ENCODE results near the gene TCF20.

Gene TCF20

DNA sequence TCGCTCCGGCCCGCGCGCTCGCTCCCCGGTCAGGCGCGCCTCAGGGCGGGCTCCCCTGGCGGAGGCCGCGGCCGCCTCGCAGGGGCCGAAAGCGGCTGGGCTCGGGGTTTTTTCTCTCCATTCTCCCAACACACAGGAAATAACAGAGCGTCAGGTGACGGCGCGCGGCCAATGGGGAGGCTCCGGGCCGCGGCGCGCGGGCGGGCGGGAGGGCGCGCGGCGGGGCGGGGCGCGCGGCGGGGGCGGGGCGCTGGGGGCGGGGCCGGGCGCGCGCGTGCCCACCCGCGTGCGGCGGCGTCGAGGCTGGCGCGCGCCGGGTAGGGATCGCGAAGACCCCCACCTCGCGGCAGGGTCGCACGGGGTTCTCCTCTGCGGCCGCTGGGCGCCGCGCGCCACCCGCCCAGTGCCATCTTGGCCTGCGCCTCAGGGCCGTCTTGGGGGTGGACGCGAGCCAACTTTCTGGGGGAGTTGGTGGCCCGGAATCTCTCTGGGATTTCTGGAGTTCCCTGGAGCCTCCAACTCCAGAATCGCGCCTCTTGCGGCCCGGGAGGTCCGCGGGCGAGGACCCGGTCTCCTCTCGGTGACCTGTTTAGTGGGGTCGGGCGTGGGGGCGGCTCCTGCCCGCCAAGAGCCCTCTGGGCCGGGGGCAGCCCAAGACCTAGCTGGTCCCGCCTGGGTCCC lies at the start of gene TCF20:
TCF20 (minus strand) TSS at position 144 of the 681 bp plus-strand sequence. CDS start 55,348 bp downstream, outside the sequence.
- no peak for DNase-seq

DNA sequence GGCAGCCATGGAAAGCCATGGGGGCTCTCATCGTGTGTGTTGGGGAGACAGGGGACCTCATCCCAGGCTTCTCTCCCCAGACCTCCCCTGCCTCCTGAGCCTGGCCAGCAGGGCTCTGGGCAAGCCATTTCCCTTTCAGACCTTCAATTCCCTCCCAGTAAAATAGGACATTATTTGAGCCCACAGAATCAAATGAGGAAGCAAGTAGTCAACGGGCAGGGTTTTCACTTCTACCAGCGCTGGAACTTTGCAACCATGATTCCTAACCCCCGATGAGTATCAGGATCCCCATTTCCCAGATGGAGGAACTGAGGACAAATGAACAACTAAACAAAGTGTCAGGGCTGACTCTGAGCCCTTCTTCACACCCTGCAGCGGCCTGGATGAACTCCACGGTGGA lies 48.9 kb upstream of the TCF20 start:
- no peak for DNase-seq

DNA sequence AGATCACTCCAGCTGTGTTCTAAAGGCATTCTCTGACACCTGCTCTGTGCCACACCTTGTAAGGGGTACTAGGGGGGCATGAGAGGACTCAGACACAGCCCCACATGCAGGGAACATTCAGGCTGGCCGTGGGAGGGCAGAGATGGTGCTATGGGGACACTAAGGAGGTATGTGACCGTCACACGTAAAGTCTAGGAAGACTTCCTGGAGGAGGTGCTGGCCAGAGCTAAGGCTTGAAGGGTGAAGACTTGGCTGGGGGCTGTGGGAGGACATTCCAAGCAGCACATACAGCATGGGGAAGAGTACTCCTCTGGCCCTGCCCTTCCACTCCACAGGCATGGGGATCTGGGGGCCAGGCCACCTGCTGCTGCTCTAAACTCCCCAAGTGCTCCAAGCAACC lies 48.5 kb upstream of the TCF20 start:
- DNase-seq, result no peak

DNA sequence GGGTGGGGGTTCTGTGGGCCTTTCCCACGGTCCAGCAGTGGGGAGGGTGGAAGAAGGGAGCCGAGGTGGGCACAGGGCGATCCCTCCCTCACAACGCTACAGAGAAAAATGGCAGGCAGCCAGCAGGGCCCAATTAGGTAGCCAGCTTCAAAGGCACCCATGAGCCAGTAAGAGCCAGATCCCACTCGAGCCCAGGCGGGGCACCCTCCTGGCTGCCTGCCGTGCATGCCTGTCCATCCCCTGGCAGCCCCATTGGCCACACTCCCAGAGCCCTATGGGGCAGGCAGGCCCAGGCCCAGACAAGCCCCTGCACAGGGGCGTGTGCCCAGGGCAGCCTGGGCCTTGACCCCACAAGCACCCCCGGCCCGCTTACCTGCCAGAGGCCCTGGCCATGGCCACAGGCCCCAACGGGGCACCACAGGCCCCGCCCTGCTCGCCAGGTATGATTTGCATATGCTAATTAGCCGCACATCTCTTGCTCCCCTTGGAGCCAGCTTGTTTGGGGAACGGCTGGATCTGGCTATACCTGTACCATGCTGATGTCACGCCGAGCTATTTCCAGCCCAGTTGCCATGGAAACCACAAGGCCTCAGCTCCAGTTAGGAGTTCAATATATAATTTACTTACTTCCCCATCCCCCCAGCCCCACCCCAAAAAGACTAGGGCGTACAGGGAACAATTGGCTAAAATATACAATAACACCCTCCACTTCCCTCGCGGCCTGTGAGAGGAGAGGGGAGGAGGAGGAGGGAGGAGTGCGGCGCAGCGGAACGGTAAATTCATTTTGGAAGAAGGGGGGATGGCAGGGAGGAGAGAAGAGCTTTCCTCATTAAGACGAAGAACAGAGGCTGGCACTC lies 47.5 kb upstream of the TCF20 start:
- no peak for DNase-seq

DNA sequence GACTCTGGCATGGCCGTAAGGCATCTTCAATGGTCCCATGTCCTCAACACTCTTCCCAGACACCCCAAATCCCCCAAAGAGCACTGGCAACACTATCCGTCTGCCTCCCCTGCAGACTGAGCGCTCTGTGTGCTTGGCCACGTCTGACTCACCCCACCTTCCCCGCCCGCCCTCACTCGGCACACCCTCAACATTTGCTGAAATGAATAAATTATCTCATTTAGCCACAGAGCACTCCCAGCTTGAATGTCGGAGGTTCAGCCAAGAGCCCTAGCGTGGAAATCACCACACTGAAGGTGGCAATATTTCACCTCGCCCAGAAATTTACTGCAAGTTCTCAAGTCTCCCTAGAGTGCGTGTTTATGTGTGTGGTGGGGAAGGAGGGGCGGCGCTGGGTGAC lies 46.6 kb upstream of the TCF20 start:
- no peak for DNase-seq

DNA sequence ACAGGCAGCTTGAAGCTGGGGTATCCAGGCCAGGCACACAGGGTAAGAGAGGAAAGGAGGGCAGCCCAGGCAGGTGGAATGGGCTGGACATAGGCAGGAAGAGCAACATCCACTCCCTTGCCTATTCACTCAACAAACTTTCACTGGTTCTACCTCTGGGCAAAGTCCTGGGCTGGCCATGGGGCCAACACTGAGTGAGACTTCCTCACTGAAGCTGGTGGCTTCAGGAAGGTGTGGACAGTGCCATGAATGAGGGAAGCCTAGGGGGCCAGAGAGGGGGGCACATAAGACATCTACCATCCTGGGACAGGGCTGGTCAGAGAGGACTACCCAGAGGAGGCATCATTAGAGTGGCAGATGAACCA lies 44.9 kb upstream of the TCF20 start:
- DNase-seq, result no peak

DNA sequence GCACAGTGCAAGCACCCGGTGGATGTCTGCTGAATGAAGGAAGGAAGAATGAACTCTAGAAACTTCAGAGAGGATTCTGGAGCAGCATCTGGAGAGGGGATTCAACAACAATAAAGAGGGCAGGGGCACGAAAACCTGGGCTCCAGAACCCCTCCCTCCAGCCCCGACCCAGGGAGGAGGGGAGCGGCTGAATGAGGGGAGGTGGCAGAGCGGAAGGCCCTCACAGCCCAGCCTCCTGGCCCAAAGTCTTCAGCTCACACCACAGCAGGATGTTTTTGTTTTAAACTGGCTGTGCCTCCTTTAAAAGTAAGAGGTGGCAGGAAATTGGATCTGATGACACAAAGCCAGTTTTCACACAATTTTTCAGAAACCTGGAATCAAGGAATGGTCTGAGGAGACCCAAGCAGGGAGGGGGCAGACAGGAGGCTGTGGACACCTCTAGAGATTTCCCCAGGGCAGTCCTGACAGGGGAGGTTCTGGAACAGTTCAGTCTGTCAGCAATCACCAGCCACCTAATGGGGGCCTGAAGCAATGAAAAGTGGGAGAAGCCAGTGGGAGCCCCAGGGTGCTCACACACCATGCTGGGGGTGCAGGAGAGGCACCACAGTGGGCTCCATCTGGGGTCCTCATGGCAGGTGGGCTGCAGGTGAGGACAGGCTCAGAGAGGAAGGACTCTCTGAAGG lies 44.4 kb upstream of the TCF20 start:
- DNase-seq, result no peak

DNA sequence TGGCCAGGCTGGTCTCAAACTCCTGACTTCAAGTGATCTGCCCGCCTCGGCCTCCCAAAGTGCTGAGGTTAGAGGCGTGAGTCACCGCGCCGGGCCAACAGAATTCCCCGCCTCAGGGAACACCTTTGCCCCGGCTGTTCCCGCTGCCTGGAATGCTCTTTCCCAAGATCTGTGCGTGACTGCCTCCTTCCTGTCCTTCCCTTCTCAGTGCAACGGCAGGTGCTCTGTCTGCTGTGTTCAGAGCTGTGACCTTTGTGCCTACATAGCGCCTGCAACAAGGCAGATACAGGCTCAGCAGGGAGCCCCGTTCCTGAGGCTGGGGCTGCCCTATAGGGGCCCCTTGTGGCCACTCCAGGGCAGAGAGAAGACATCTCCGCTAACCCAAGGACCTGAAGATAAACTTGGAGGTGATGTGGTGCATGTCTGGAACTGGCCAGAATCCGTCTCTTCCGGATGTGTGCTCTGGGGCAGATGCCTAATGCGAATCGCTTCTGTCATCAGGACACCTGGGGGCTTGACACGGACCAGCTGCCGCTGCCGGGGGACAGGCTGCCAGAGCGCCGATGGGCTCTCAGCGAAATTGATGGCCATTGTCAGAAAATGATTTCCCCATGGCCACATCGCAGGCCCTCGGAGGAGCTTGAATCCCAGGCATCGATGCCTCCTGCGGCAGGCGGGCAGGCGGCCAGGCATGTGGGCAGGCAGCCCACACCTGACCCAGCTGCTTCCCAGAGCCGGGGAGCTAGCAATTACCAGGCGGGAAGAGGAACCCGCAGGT lies 43.5 kb upstream of the TCF20 start:
- DNase-seq, result no peak

DNA sequence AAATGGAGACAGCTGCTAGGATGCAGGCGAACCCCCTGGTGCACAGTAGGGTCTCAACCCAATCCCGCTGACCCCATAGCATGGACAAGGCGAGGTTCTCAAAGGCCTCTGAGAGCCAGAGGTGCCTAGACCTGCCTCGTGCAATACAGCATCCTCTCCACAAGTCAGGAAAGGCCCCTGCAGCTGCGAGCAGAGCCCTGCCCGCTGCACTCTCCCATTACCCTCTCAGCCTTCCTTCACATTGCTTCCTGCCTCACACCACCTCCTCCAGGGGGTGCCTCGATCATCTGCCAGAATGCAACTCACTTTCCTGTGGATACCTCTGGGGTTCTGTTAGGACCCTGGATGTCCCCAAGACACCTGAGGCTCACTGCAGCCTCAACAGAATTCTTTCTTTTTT lies 42.8 kb upstream of the TCF20 start:
- no peak for DNase-seq

DNA sequence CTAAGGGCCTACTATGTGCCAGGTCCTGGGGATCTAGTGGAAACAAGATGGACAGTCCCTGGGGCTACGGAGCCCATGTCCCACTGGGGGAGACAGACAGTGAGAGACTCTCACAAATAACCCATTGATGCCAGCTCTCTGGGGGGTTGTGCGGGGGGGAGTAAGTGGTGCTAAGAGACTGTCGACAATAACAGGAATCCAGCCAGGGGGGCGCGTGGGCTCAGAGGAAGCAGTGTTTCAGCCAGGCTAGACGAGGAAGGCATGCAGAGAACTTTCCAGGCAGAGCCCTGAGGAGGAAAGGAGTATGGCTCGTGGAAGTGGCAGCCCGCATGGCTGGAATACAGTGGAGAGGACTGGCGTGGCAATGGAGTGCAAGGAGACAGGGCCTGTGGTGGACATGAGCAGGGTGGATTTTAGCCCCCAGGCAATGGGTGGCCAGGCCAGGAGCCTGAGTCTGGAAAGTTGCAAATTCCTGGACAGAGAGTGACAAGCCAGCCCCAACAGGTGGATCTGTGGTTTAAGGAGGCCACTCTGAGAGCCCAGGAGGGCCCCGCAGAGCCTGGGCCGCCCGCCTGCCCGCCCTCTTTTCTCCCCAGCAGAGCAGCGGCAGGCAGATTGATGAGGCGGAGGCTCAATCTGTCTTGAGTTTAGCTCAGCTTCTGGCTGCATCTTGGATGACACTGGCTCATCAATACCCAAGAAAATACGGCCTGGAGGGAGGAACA lies 40.0 kb upstream of the TCF20 start:
- DNase-seq, result no peak

DNA sequence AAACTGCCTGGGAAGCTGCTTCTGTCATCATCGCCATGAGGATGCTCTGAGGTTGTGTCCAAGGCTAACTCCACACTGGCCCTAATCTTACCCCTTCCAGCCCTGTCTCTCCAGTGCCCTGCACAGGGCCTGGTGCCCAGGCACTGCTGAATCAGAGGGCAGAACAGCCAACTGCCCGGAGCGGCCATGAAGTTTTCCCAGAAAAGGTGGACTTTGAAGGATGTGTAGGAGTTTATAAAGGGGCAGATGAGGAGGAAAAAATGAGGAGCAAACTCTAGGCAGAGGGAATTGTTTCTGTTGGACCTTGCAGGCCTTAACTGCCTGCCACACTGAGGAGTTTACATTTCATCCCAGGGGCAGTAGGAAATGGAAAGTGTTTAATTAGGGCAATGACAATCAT lies 39.4 kb upstream of the TCF20 start:
- no peak for DNase-seq

DNA sequence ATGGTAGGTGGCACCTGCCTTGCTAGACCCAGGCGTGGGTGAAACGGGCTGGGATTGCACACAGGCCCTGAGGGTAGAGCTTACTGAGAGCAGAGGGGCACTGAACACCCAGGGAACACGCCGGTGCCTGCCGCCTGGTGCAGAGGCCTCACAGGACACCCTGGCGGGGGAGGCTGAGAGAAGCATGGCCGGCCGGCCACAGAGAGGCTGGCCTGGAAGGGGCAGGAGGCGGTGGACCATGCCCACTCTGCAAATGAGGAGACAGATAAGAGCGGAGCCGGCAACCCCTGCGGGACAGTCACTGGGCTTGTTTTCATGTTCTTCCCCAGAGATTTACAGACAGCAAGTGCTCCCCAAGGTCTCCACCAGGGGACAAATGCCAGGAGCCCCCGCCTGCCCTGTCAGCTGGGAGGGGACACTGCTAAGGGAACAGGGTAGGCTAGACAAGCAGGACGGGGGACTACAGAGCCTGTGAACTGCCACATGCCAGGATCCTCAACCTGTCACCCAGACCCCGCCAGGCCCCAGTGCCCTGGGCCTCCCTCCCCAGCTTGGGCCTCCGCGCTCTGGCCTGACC lies 38.5 kb upstream of the TCF20 start:
- DNase-seq, result no peak

DNA sequence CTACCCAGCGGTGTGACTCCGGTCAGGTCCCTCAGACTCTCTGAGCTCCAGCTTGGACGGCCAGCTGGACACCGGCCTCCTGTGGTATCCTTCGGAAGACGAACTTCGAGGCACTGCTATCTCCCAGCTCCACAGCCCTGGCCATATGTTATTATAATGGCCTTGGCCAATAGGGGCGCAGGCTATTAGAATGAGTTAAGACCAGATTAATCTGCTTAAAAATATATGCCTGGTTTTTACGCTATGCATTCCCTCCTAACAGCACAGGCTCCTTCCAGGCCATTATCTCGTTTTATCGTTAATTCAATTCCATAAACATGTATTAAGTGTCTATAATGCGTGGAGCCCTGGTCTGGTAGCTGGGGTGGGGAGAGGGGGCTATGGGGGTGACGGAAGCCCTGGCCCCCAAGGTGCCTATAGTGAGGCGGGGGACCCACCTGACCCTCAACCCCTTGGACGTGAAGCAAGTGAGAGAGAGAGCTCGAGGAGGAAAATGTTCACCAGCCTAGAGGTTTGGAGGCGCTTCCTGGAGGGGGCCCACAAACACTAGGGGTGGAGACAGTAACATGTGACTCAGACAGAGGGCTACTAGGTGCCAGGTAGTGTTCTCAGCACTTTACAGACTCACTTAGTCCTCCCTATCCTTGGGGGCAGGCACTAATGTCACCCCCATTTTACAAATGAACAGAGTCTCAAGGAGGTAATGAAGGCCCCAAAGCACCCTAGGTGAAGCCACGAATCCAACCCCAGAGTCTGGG lies 37.5 kb upstream of the TCF20 start:
- no peak for DNase-seq

DNA sequence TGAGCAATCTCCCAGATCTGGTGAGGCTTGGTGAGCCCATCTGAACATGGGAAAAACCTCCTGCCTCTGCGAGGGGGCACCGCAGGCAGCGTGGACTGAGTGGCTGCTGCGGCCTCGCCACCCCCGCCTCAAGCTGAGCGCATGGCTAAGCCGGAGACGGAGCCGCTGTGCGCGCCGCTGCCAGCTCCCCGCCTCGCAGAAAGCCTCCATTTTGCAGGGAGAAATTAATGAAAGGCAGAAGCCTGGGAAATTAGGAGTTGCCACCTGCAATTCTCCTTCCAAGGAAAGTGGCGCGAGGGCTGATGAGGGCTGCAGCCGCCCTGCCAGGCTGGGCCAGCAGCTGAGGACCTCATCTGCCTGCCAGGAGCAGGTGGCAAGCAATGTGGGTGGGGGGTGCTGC lies 35.6 kb upstream of the TCF20 start:
- DNase-seq, result no peak

DNA sequence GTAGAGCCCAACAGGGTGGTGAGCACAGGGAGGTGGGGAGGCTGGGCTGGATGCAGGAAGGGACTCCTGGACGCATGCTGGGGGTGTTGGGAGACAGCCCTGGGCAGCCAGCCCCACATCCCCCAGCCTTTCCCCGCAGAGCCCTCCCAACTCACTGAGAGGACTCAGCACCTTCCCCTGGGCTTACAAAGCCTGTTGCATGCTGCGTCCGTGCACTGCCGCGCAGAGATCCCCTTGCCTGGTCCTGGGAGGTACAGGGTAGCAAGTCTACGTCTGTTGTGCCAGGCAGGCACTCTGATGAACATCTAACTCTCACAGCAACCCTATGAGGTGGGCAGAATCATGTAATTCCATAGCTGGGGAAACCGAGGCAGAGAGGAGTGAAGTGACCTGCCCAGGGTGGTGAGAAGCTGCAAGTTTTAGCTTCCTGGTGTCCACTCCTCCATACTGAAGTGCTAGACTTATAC lies 33.9 kb upstream of the TCF20 start:
- DNase-seq, result no peak

DNA sequence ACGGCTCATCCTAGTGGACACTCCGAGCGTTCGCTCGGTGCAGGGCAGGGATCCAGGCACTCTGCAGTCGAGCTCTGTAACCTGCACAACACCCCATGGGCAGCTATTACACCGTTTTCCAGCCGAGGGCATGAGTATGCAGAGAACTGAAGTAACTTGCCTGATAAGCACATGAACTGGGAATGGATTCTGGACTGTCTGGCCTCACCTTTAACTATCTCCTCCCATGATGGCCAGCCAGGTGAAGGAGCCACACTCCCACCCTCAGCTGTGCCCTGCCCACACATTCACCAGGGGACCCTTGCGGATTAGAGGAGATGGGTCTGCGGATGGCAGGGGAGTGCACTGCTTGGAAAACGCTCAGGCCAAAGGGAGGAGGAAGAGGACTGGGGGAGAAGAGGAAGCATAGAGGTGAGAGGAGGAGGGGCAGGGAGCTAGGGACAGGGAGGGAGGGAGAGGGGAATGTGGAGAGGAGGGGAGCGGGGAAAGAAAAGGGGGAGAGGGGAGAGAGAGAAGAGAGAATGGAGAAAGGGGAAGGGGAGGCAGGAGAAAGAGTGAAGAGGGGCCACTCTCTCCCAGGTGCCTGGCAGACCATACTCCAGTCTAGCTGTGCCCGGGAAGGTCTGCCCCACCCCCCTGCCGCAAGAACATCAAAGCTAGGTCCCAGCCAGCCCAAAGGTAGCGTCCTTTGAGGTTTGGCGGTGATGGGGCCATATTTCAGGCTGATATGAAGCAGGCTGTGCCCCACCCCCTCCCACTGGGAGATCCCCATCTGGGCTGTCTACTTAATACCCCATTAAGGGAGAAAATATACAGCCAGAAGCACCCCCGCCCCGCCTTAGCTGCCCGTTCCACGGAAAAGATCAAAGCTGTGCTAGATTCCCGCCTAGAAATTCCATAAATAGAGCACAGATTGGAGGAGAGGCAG lies 33.2 kb upstream of the TCF20 start:
- no peak for DNase-seq

DNA sequence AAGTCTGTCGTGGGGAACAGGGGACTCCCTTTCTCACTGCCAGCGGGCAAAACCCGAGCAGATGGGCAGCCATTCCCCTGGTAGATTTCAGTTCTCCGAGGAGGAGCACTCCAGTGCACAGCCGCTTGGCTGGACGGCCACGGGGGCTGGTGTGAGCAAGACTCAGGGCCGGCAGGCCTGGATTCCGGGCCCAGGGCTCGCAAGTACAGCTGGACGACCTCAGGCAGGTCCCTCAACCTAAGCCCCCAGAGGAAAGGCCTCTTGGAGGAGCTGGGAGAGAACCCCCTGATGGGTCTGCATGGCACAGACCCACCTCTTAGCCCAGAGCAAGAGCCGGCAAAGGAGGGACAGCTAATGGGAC lies 31.3 kb upstream of the TCF20 start:
- DNase-seq, result no peak

DNA sequence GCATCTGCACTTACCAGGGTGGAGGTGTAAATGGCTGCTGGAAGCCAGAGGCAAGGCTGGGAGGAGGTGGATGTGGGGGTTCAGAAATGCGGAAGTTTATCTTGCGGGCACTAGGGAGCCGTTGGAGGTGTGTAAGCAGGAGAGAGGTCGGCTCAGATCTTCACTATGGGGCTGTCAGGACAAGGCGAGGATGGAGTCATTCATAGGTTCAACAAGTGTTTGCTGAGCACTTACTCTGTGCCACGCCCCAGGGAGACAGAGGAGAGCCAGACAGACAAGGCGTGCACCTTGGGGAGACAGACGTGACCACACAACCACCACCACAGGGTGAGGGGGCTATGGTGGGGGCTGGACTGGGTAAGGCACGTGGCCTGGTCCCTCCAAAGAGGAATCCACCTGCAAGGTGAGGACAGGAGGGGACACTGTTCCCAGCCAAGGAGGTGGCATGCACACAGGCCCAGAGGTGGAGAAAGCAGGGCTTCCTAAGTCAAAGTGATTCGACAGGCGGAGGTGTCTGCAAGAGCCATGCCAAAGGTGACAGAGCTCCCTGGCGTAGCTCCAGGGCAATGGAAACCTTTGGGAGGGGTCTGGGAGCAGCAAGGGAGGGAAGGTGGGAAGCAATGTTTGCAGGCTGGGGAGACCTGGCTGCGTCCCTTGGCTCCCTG lies 30.8 kb upstream of the TCF20 start:
- DNase-seq, result no peak

DNA sequence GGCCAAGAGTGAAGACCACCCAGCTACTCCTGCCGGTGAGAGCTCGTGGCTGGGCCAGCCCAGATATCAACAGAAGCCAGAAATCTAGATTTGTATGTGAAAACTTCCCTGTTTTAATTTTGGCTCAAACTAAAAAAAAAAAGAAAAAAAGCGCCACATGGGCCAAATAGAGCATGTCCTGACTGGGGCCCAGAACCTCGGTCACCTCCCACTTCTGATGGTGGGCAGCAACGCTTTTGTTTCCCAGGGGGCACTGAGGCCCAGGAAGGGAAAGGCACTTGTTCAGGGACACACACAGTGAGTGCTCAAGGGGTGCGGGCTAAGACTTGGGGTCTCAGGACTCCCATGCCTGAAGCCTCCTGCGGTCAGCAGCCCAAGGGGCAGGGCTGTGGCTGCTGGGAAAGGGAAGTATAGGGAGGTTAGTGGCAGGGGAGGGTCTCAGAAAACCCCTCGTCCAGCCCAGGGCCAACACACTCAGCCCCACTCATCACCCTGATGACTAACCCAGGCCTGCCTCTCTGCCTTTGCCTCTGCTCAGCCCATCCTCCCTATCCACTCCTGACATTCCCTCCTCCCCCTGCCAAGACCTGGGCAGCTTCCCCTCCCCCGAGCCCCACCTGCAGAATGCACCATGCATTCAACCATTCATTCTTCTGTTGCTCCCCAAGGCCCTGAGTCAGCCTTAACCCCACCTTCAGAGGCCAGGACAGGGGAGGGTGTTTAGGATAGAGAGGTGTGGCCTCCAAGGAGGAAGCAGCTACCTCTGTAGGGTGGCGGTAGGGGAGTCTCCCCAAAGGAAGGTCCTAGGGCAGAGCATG lies 30.0 kb upstream of the TCF20 start:
- DNase-seq, result no peak
